Measurements from ENCODE around the gene PRKCH.

DNA sequence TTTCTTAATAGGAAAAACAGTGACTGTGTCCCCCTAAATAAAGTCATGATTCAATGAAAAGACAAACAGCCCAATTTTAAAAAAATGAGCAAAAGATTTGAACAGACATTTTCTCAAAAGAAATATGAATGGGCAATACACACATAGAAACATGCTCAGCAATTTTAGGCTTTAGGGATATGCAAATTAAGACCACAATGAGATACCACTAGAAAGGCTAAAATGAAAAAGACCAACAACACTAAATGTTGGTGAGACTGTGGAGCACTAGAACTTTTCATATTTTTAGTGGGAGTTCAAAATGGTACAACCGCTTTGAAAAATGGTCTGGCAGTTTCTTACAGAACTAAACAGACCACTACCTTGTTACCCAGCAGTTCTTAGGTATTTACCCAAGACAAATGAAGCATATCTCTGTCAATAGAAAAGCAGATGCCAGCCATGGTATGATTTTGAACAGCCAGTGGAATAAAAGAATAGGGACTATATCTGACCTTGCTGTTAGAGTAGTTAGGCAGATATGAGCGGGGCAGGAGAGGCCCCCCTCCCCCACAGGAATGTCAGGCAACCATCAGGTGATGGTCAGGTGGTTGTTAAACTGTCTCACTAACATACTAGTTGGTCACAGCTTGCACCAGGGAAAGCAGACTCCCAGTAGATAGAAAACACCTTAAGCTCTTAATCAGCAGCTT is 108.8 kb downstream of the PRKCH start:
- TF ChIP-seq EZH2 (IDR thresholded peaks at IDR 0.05; ENCODE audit: insufficient read depth, poor library complexity, severe bottlenecking) (no peak), EZH2phosphoT487 (IDR thresholded peaks at IDR 0.05; ENCODE audit: insufficient read depth, low read depth) (no peak)

Data from GM23248 (cell line).